Keratinocyte (primary cell): Measurements from ENCODE around the gene UBE4B. TPM values are rescaled to one million over a fixed set of nuclear protein-coding genes. Genes with fewer than 3 reads are reported as not detected.

Experiments
- DNase-seq: peaks from one replicate; pipeline ENCODE4 v3.0.0-alpha.2; 2011; ENCODE audit warnings: low read depth, missing footprints, low spot score
- FAIRE-seq: peaks from 2 replicates; lab custom pipeline; 2011; peaks lifted over from hg19 to GRCh38; lab: Jason Lieb, UNC
- H2AFZ ChIP-seq: 2 replicates; pipeline ENCODE4 v1.6.0; 2012; ENCODE audit warnings: low read length, control low read depth, inconsistent platforms; ENCODE audit not compliant: control insufficient read depth
- H3K27ac ChIP-seq: 2 replicates; pipeline ENCODE4 v1.5.1; 2011; ENCODE audit warnings: low read length; ENCODE audit not compliant: control insufficient read depth, insufficient read depth
- H3K27me3 ChIP-seq: 3 replicates; pipeline ENCODE4 v1.6.0; 2011; ENCODE audit warnings: low read length; ENCODE audit not compliant: control insufficient read depth, insufficient read depth; ENCODE audit errors: extremely low read depth
- H3K36me3 ChIP-seq, 2 experiments: 2 replicates in 1 of 2; 3 replicates in 1 of 2; pipeline ENCODE4 v1.5.1; 2011; ENCODE audit warnings: low read length in 2 of 2, mild to moderate bottlenecking in 1 of 2; ENCODE audit not compliant: control insufficient read depth in 2 of 2, insufficient read depth in 2 of 2; ENCODE audit errors: extremely low read depth in 1 of 2
- H3K4me1 ChIP-seq: 3 replicates; pipeline ENCODE4 v1.5.1; 2011; ENCODE audit warnings: low read length; ENCODE audit not compliant: control insufficient read depth, insufficient read depth; ENCODE audit errors: extremely low read depth
- H3K4me2 ChIP-seq: 3 replicates; pipeline ENCODE4 v1.6.0; 2011; ENCODE audit warnings: low read depth, low read length; ENCODE audit not compliant: control insufficient read depth, insufficient read depth; ENCODE audit errors: extremely low read depth
- H3K4me3 ChIP-seq, 3 experiments: fragments of 200-600 bp in 1 of 3; sonication (generic) in 1 of 3; 2 replicates in 2 of 3; 3 replicates in 1 of 3; pipeline ENCODE4 v1.5.1; 2011 to 2016; ENCODE audit warnings: low read length in 3 of 3, mild to moderate bottlenecking in 3 of 3, control low read depth in 2 of 3, inconsistent platforms in 1 of 3, low read depth in 1 of 3, mixed read lengths in 1 of 3, mixed run types in 1 of 3, moderate library complexity in 1 of 3; ENCODE audit not compliant: control insufficient read depth in 2 of 3, insufficient read depth in 2 of 3; ENCODE audit errors: extremely low read depth in 1 of 3
- H3K79me2 ChIP-seq: 2 replicates; pipeline ENCODE4 v1.6.0; 2012; ENCODE audit warnings: low read length; ENCODE audit not compliant: control insufficient read depth, insufficient read depth
- H3K9ac ChIP-seq: 3 replicates; pipeline ENCODE4 v1.6.0; 2011; ENCODE audit warnings: low read length; ENCODE audit not compliant: control insufficient read depth, insufficient read depth; ENCODE audit errors: extremely low read depth
- H3K9me1 ChIP-seq: 3 replicates; pipeline ENCODE4 v1.6.0; 2011; ENCODE audit warnings: low read length; ENCODE audit not compliant: control insufficient read depth, insufficient read depth; ENCODE audit errors: extremely low read depth
- H3K9me3 ChIP-seq: 2 replicates; pipeline ENCODE4 v1.5.1; 2012; ENCODE audit warnings: low read depth, low read length; ENCODE audit not compliant: control insufficient read depth
- H4K20me1 ChIP-seq: 3 replicates; pipeline ENCODE4 v1.6.0; 2011; ENCODE audit warnings: low read length; ENCODE audit not compliant: control insufficient read depth, insufficient read depth; ENCODE audit errors: extremely low read depth
- EZH2 ChIP-seq: IDR thresholded peaks from one replicate; pipeline ENCODE4 v1.6.1; 2012; ENCODE audit warnings: inconsistent platforms, mild to moderate bottlenecking, low read length, moderate library complexity
- dilution Hi-C: fragments of 300-500 bp; cut with MboI; formaldehyde crosslinking; loops from one replicate; pipeline ENCODE4 v1.7.0; 2020; ENCODE audit warnings: low sequenced_read_pairs; ENCODE audit not compliant: extremely low pct_ligation_motif_present
- polyA plus RNA-seq, 5 experiments: library from polyadenylated mRNA; depleted of rRNA in 3 of 5; stranded (reverse) in 3 of 5; stranded (forward) in 1 of 5; unstranded in 1 of 5; fragments of >200 nt; gene quantifications; 1 replicate in 1 of 5; 2 replicates in 3 of 5; 3 replicates in 1 of 5; pipeline versions ENCODE4 v1.2.1 to v1.2.3, GENCODE V29; 2011 to 2012; ENCODE audit warnings: missing spikeins in 2 of 5, low read depth in 1 of 5, low replicate concordance in 1 of 5
- TF ChIP-seq, protein P1 (sequence below), 3 experiments: IDR thresholded peaks in 1 of 3; conservative IDR thresholded peaks in 1 of 3; optimal IDR thresholded peaks in 1 of 3; 2 replicates in 2 of 3; 3 replicates in 1 of 3; pipeline versions ENCODE3 to v1.5.1; 2011; ENCODE audit warnings: low read length in 3 of 3, mild to moderate bottlenecking in 3 of 3, moderate library complexity in 2 of 3, control low read depth in 1 of 3, inconsistent platforms in 1 of 3; ENCODE audit not compliant: insufficient read depth in 2 of 3; ENCODE audit errors: extremely low read depth in 1 of 3

UBE4B gene
- polyA plus RNA-seq, 1 donor (not counting 4 experiments of a cell fraction or from before 2014, with no cell fraction given) = 14.3 TPM

DNA sequence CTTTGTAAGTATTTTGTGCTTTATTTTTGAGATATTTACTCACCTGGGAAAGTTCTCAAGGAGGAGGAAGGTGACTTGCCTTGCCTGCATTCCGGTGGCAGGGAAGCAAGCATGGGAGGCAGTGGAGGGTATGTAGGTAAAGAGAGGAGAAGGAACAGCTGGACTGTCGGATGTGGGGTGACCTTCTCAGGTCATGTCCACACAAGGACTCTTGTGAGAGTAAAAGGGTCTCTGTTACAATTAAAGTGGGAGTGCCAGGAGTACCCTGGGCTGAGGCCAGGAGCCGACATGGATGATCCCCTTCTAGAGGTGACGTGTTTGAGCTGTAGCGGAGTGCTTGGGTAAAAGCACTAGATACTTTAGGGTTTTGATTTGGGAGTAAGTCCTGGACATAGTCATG lies 25.0 kb downstream of the UBE4B start:
- Histone ChIP-seq H2AFZ (no peak overlapping the region), H3K4me3 (no peak overlapping the region), H3K9me1 (no peaks in the 10 kb centered on the region), H4K20me1 (no peaks in the 10 kb centered on the region), H3K4me2 (peak overlapping the region; percentile 29), H3K9me3 (no peaks in the 10 kb centered on the region), H3K9ac (peak overlapping the region; percentile 52), H3K79me2 (peaks cover 61% of the 10 kb centered on the region), H3K36me3 (peaks cover 5 to 13% of the 10 kb centered on the region in 2 experiments), H3K27ac (peak overlapping the region; percentile 78), H3K27me3 (no peaks in the 10 kb centered on the region), H3K4me1 (peaks cover 23% of the 10 kb centered on the region)
- dilution Hi-C loops = no loop called here
- FAIRE-seq = no peak
- TF ChIP-seq, protein P1, sequence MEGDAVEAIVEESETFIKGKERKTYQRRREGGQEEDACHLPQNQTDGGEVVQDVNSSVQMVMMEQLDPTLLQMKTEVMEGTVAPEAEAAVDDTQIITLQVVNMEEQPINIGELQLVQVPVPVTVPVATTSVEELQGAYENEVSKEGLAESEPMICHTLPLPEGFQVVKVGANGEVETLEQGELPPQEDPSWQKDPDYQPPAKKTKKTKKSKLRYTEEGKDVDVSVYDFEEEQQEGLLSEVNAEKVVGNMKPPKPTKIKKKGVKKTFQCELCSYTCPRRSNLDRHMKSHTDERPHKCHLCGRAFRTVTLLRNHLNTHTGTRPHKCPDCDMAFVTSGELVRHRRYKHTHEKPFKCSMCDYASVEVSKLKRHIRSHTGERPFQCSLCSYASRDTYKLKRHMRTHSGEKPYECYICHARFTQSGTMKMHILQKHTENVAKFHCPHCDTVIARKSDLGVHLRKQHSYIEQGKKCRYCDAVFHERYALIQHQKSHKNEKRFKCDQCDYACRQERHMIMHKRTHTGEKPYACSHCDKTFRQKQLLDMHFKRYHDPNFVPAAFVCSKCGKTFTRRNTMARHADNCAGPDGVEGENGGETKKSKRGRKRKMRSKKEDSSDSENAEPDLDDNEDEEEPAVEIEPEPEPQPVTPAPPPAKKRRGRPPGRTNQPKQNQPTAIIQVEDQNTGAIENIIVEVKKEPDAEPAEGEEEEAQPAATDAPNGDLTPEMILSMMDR (optimal IDR thresholded peaks at IDR 0.05 in 1 of 3, IDR thresholded peaks at IDR 0.05 in 1 of 3, conservative IDR thresholded peaks at IDR 0.05 in 1 of 3; ENCODE audit: extremely low read depth in 1 of 3, insufficient read depth in 2 of 3, low read length in 3 of 3) = no peak
- no peak for DNase-seq

DNA sequence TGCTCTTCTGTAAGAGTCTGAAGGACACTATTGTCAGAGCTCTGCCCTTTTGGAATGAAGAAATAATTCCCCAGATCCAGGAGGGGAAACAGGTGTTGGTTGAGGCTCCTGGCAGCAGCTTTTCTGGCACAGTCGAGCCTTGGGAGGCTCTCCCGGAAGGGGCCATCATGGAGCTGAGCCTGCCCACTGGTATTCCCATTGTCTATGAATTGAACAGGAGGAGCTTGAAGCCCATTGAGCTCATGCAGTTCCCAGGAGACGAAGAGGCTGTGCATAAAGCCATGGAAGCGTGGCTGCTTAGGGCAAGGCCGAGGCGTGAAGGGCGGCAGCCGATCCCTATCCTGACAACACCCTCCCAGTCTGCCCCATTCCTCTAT lies 26.6 kb downstream of the UBE4B start:
- Histone ChIP-seq H3K9ac (no peak overlapping the region), H3K27ac (no peak overlapping the region), H3K9me1 (no peaks in the 10 kb centered on the region), H4K20me1 (no peaks in the 10 kb centered on the region), H3K4me3 (no peak overlapping the region), H3K4me1 (peaks cover 32% of the 10 kb centered on the region), H3K9me3 (no peaks in the 10 kb centered on the region), H3K4me2 (no peak overlapping the region), H2AFZ (no peak overlapping the region), H3K27me3 (no peaks in the 10 kb centered on the region), H3K36me3 (peaks cover 5 to 13% of the 10 kb centered on the region in 2 experiments), H3K79me2 (peaks cover 56% of the 10 kb centered on the region)
- TF ChIP-seq, protein P1 (optimal IDR thresholded peaks at IDR 0.05 in 1 of 3, IDR thresholded peaks at IDR 0.05 in 1 of 3, conservative IDR thresholded peaks at IDR 0.05 in 1 of 3; ENCODE audit: extremely low read depth in 1 of 3, insufficient read depth in 2 of 3, low read length in 3 of 3) = no peak
- no peak for TF ChIP-seq EZH2
- dilution Hi-C loops = no loop called here
- DNase-seq = no peak
- no peak for FAIRE-seq
